ENCODE results near the gene LAT.

GRCh38 chr16:29007730-29008593 is 23.1 kb downstream of the LAT start:
- no peak for TF ChIP-seq CTCF (IDR thresholded peaks at IDR 0.05)
- no peak for TF ChIP-seq POLR2A (IDR thresholded peaks at IDR 0.05)
- no peak for TF ChIP-seq POLR2AphosphoS5 (IDR thresholded peaks at IDR 0.05)
- TF ChIP-seq EP300 (IDR thresholded peaks at IDR 0.05; ENCODE audit: low read depth), result no peak
